OCI-M2 (cell line): ENCODE measurements around the gene ASNS.
"Not testable (repeated sequence)": the region's sequence is repeated elsewhere in the genome, so short reads cannot be mapped to it uniquely, and the experiment has no call there.

Source experiments
- DNase-seq: peaks from one replicate; lab custom pipeline; 2025; ENCODE audit not compliant: unreplicated experiment; lab: John Stamatoyannopoulos, UW

The ASNS gene

GRCh38 chr7:97872025-97872669 lies at the start of gene ASNS:
ASNS (minus strand) TSS chr7:97872408; CDS start chr7:97869156, 3,252 bp downstream.
- DNase-seq, result peak; percentile 45

- not testable (repeated sequence) for DNase-seq
Measured at GRCh38 chr7:97921254-97921653, 49.0 kb upstream of the ASNS start.

- DNase-seq, result not testable (repeated sequence)
Measured at GRCh38 chr7:97915267-97915666, 43.1 kb upstream of the ASNS start.

GRCh38 chr7:97912294-97912693 lies 40.1 kb upstream of the ASNS start:
- DNase-seq, result not testable (repeated sequence)

- not testable (repeated sequence) for DNase-seq
Measured at GRCh38 chr7:97896893-97897292, 24.7 kb upstream of the ASNS start.

GRCh38 chr7:97891721-97892120 lies 19.5 kb upstream of the ASNS start:
- not testable (repeated sequence) for DNase-seq

- DNase-seq, result not testable (repeated sequence)
Measured at GRCh38 chr7:97879527-97879926, 7.3 kb upstream of the ASNS start.

GRCh38 chr7:97874894-97875293 lies 2.7 kb upstream of the ASNS start:
- DNase-seq, result not testable (repeated sequence)

GRCh38 chr7:97873606-97874005 lies 1.4 kb upstream of the ASNS start:
- DNase-seq, result no peak

GRCh38 chr7:97871659-97872024 lies 566 bp downstream of the ASNS start:
- DNase-seq, result no peak

GRCh38 chr7:97868788-97869187 lies 3.4 kb downstream of the ASNS start:
- DNase-seq, result no peak

GRCh38 chr7:97868314-97868713 lies 3.9 kb downstream of the ASNS start:
- DNase-seq, result no peak

GRCh38 chr7:97865104-97865503 lies 7.1 kb downstream of the ASNS start:
- no peak for DNase-seq

- DNase-seq, result no peak
Measured at GRCh38 chr7:97859606-97860204, 12.5 kb downstream of the ASNS start.

GRCh38 chr7:97858221-97858620 lies 14.0 kb downstream of the ASNS start:
- DNase-seq, result no peak

- DNase-seq, result no peak
Measured at GRCh38 chr7:97857544-97857943, 14.7 kb downstream of the ASNS start.

GRCh38 chr7:97851683-97852082 lies 20.5 kb downstream of the ASNS start:
- no peak for DNase-seq

- not testable (repeated sequence) for DNase-seq
Measured at GRCh38 chr7:97850262-97851031, 21.8 kb downstream of the ASNS start.

- no peak for DNase-seq
Measured at GRCh38 chr7:97847791-97848190, 24.4 kb downstream of the ASNS start.

- no peak for DNase-seq
Measured at GRCh38 chr7:97846945-97847344, 25.3 kb downstream of the ASNS start.

- no peak for DNase-seq
Measured at GRCh38 chr7:97845622-97846203, 26.5 kb downstream of the ASNS start.

- DNase-seq, result no peak
Measured at GRCh38 chr7:97844036-97844435, 28.2 kb downstream of the ASNS start.
